Stomach (tissue), 9 donors: ENCODE measurements around the gene HCK. TPM values are rescaled to one million over a fixed set of nuclear protein-coding genes. Genes with fewer than 3 reads are reported as not detected.
A peak's percentile ranks its signal among the peaks of the same experiment; 100 is the strongest.

Source experiments
- DNase-seq, 2 donors: peaks; one replicate each; pipeline versions ENCODE4 v3.0.0 to v3.0.0-alpha.2; 2013 to 2019
- H3K27ac ChIP-seq, 5 donors: fragments of 200-600 bp in 4 of 5; sonication (generic) in 4 of 5; one replicate each; pipeline ENCODE4 v1.5.1; 2013 to 2019; ENCODE audit warnings: mild to moderate bottlenecking in 1 of 5, moderate library complexity in 1 of 5
- H3K27me3 ChIP-seq, 3 donors: fragments of 200-600 bp; sonication (generic); one replicate each; pipeline ENCODE4 v1.5.1; 2017 to 2019; ENCODE audit warnings: mixed run types in 1 of 3
- H3K36me3 ChIP-seq, 4 donors: fragments of 200-600 bp; sonication (generic); 1 replicate in 3 of 4; 2 replicates in 1 of 4; pipeline ENCODE4 v1.5.1; 2016 to 2019
- H3K4me1 ChIP-seq, 4 donors: fragments of 200-600 bp; sonication (generic); one replicate each; pipeline ENCODE4 v1.5.1; 2016 to 2019
- H3K4me3 ChIP-seq, 4 donors: fragments of 200-600 bp; sonication (generic) in 3 of 4; one replicate each; pipeline ENCODE4 v1.5.1; 2016 to 2019; ENCODE audit warnings: mild to moderate bottlenecking in 1 of 4
- H3K9me3 ChIP-seq, 4 donors: fragments of 200-600 bp; sonication (generic); one replicate each; pipeline ENCODE4 v1.5.1; 2016 to 2019
- EP300 ChIP-seq: sonication (generic); formaldehyde crosslinking; IDR thresholded peaks from one replicate; pipeline ENCODE4 v1.6.1; 2017; ENCODE audit warnings: antibody characterized with exemption
- POLR2A ChIP-seq, 4 donors: fragments of 450-650 bp; IDR thresholded peaks; one replicate each; pipeline ENCODE4 v1.6.1; 2016; ENCODE audit warnings: antibody characterized with exemption in 4 of 4, control low read depth in 2 of 4, mild to moderate bottlenecking in 1 of 4, moderate library complexity in 1 of 4
- POLR2AphosphoS5 ChIP-seq, 3 donors: sonication (generic); formaldehyde crosslinking; IDR thresholded peaks; one replicate each; pipeline ENCODE4 v1.6.1; 2016; ENCODE audit warnings: antibody characterized with exemption in 3 of 3
- WGBS, 5 donors: extraction: QIAGEN DNeasy Blood & Tissue Kit in 3 of 5; methylation state at CpG; one replicate each; pipeline versions ENCODE4 v1.1.5 to v1.1.7; 2013 to 2018; 5-methylcytosine and 5-hydroxymethylcytosine counted together
- intact Hi-C: fragments of 100-400 bp; cut with DNase I; formaldehyde crosslinking; loops from one replicate; pipeline ENCODE4 v1.15.1; 2023; ENCODE audit warnings: low total_unique reads
- polyA plus RNA-seq, 3 donors: library from polyadenylated mRNA; stranded (reverse); fragments of 200-250 nt; gene quantifications; one replicate each; pipeline ENCODE4 v1.2.3, GENCODE V29; 2013
- total RNA-seq, 5 donors: library from RNA; depleted of rRNA; stranded (reverse); fragments of >200 nt; gene quantifications; one replicate each; pipeline versions ENCODE4 v1.1.0 to v1.2.3, GENCODE V29; 2014 to 2016
- TF ChIP-seq, protein P1 (sequence below), 7 experiments: fragments of 450-650 bp in 4 of 7; fragments of 200-600 bp in 3 of 7; sonication (generic) in 3 of 7; IDR thresholded peaks; one replicate each; pipeline ENCODE4 v1.5.1; 2016 to 2019; ENCODE audit warnings: antibody characterized with exemption in 7 of 7, control low read depth in 2 of 7, mild to moderate bottlenecking in 1 of 7
- donor health status: healthy with polysubstance abuse.
- donor health status: Bipolar disorder and iron deficiency.
- donor health status: healthy.

HCK gene
- total and polyA plus RNA-seq, 8 donors: 1.3 to 14.7 (median 4.9) TPM; not detected in 1

GRCh38 chr20:32010666-32011065, 41.4 kb upstream of the HCK start:
- peak overlapping the region in 3 of 5 donors; percentile 15 to 55 (median 23) for H3K27ac ChIP-seq
- intact Hi-C loops: no loop called here

GRCh38 chr20:32012159-32012688, 39.8 kb upstream of the HCK start:
- no peak for DNase-seq
- H3K9me3 ChIP-seq: no peaks in the 10 kb centered on the region
- H3K36me3 ChIP-seq: no peaks in the 10 kb centered on the region
- 74 to 84% (median 81%) methylated on average over 5 of the region's 5 CpGs for WGBS, 5 donors
- H3K27me3 ChIP-seq: peaks cover 0 to 71% (median 27%) of the 10 kb centered on the region in 3 donors
- no peak overlapping the region for H3K27ac ChIP-seq
- intact Hi-C loops: no loop called here
- no peaks in the 10 kb centered on the region for H3K4me1 ChIP-seq
- H3K4me3 ChIP-seq: peak overlapping the region in 1 of 4 donors; percentile 5
- TF ChIP-seq, protein P1, sequence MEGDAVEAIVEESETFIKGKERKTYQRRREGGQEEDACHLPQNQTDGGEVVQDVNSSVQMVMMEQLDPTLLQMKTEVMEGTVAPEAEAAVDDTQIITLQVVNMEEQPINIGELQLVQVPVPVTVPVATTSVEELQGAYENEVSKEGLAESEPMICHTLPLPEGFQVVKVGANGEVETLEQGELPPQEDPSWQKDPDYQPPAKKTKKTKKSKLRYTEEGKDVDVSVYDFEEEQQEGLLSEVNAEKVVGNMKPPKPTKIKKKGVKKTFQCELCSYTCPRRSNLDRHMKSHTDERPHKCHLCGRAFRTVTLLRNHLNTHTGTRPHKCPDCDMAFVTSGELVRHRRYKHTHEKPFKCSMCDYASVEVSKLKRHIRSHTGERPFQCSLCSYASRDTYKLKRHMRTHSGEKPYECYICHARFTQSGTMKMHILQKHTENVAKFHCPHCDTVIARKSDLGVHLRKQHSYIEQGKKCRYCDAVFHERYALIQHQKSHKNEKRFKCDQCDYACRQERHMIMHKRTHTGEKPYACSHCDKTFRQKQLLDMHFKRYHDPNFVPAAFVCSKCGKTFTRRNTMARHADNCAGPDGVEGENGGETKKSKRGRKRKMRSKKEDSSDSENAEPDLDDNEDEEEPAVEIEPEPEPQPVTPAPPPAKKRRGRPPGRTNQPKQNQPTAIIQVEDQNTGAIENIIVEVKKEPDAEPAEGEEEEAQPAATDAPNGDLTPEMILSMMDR (IDR thresholded peaks at IDR 0.05): no peak
- no peak for TF ChIP-seq POLR2AphosphoS5 (IDR thresholded peaks at IDR 0.05)
- TF ChIP-seq POLR2A (IDR thresholded peaks at IDR 0.05): no peak
- TF ChIP-seq EP300: no peak

More at GRCh38 chr20:32010666-32011065, 41.4 kb upstream of the HCK start:
- Histone ChIP-seq H3K36me3 (no peaks in the 10 kb centered on the region), H3K4me1 (no peaks in the 10 kb centered on the region), H3K4me3 (peak overlapping the region in 3 of 4 donors; percentile 13 to 28 (median 22)), H3K9me3 (no peaks in the 10 kb centered on the region), H3K27me3 (peaks cover 0 to 55% (median 15%) of the 10 kb centered on the region in 3 donors)
- 24 to 36% (median 33%) methylated on average over 8 of the region's 8 CpGs for WGBS, 5 donors
- DNase-seq: no peak
- TF ChIP-seq POLR2A (IDR thresholded peaks at IDR 0.05) (no peak), POLR2AphosphoS5 (IDR thresholded peaks at IDR 0.05) (no peak), EP300 (no peak)
- TF ChIP-seq, protein P1 (IDR thresholded peaks at IDR 0.05): no peak

DNA sequence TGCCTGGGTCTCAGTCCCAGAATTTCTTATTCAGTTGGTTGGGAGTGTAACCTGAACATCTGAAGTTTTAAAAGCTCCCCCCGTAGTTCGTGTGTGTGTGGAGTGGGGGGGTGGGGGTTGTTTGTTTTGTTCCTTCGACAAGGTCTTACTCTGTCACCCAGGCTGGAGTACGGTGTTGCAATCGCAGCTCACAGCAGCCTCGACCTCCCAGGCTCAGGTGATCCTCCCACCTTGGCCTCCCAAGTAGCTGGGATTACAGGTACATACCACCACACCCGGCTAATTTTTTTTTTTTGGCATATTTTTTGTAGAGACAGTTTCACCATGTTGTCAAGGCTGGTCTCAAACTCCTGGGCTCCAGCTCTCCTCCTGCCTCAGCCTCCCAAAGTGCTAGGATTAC, 38.7 kb upstream of the HCK start:
- 68 to 78% (median 77%) methylated on average over 7 of the region's 7 CpGs for WGBS, 5 donors
- Histone ChIP-seq H3K9me3 (no peaks in the 10 kb centered on the region), H3K4me3 (no peak overlapping the region), H3K4me1 (peaks cover 0 to 9% (median 8%) of the 10 kb centered on the region in 4 donors), H3K27ac (no peak overlapping the region), H3K27me3 (peaks cover 2 to 73% (median 32%) of the 10 kb centered on the region in 3 donors), H3K36me3 (no peaks in the 10 kb centered on the region)
- intact Hi-C loops: no loop called here
- DNase-seq: no peak
- TF ChIP-seq, protein P1 (IDR thresholded peaks at IDR 0.05): no peak
- TF ChIP-seq POLR2A (IDR thresholded peaks at IDR 0.05) (no peak), POLR2AphosphoS5 (IDR thresholded peaks at IDR 0.05) (no peak), EP300 (no peak)

DNA sequence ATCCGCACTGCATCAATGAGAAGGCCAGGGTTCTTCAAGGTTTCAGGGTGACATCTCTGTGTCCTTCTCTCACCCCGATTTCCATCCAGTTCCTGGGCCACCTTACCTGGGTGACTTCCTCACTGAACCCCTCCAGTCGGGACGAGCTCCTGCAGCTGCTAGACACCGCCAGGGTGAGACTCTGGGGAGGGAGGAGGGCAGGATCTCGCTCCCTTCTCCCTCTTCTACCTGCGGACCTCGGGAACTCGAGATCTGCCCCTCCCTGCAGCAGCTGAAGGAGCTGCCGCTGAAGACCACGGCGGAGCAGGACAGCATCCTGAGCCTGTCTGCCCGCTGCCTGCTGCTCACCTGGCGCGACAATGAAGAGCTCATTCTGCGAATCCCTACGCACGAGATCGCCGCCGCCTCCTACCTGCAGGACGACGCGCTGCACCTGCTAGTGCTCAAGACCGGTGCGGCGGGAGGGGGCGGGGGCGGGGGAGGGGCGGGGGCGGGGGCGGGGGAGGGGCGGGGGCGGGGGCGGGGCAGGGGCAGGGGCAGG, 34.3 kb upstream of the HCK start:
- no peak for TF ChIP-seq POLR2AphosphoS5 (IDR thresholded peaks at IDR 0.05)
- TF ChIP-seq, protein P1 (IDR thresholded peaks at IDR 0.05): peak in 3 of 7 experiments; percentile 12 to 55 (median 25)
- intact Hi-C loops: no loop called here
- DNase-seq: peak; percentile 72 to 84
- no peaks in the 10 kb centered on the region for H3K36me3 ChIP-seq
- no peaks in the 10 kb centered on the region for H3K9me3 ChIP-seq
- H3K4me3 ChIP-seq: peak overlapping the region in 3 of 4 donors; percentile 56 to 80 (median 59)
- peaks cover 12 to 26% (median 20%) of the 10 kb centered on the region in 4 donors for H3K4me1 ChIP-seq
- WGBS, 5 donors: 6 to 26% (median 12%) methylated on average over 15 to 31 of the region's 35 CpGs
- peaks cover 5 to 85% (median 60%) of the 10 kb centered on the region in 3 donors for H3K27me3 ChIP-seq
- H3K27ac ChIP-seq: no peak overlapping the region
